HG02571 (cell line): ENCODE results near the gene SPATS2.
"Not testable (repeated sequence)": the region's sequence is repeated elsewhere in the genome, so short reads cannot be mapped to it uniquely, and the experiment has no call there.

Source experiments
- ATAC-seq: cut with Tn5 transposase; IDR thresholded peaks from one replicate; pipeline ENCODE4 v1.9.1; 2021; ENCODE audit warnings: mild to moderate bottlenecking, moderate library complexity; ENCODE audit not compliant: unreplicated experiment

Gene SPATS2

GRCh38 chr12:49349266-49349665 lies 18.0 kb upstream of the SPATS2 start:
- no peak for ATAC-seq

DNA sequence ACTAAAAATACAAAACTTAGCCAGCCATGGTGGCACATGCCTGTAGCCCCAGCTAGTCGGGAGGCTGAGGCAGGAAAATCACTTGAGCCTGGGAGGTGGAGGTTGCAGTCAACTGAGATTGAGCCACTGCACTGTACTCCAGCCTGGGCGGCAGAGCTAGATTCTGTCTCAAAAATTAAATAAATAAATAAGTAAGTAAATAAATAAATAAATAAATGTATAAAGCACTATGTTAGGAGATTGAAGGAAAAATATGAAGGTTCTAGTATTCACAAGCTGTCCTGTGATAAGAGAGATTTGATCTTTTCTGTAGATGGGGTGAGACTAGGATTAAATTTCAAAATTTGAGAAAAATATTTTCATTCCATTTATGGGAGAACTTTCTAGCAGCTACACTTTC lies 14.9 kb upstream of the SPATS2 start:
- no peak for ATAC-seq

- ATAC-seq = no peak
These were observed 11.3 kb upstream of the SPATS2 start for GRCh38 chr12:49355913-49356312.

DNA sequence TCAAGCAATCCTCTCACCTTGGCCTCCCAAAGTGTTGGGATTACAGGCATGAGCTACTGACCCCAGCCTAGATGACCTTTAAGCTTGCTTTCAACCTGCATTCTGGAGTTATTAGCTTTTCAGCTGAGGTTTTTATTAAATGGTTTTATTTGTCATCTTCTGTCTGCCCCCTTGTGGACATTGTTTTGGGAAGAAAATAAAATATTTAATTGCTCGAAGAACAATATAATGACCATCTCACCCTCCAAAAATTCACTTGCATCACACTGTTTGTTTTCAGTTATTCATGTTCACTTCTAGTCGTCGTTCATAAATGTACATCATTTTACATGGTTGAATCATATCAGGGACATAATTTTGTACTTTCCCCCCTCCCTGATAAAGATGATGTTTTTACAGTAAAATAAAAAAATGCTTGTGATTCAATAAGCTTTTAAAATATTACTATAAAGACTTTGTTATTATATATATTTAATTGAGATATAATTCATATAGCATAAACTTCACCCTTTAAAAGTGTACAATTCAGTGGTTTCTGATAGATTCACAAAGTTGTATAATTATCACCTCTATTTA lies 10.1 kb upstream of the SPATS2 start:
- ATAC-seq = no peak

DNA sequence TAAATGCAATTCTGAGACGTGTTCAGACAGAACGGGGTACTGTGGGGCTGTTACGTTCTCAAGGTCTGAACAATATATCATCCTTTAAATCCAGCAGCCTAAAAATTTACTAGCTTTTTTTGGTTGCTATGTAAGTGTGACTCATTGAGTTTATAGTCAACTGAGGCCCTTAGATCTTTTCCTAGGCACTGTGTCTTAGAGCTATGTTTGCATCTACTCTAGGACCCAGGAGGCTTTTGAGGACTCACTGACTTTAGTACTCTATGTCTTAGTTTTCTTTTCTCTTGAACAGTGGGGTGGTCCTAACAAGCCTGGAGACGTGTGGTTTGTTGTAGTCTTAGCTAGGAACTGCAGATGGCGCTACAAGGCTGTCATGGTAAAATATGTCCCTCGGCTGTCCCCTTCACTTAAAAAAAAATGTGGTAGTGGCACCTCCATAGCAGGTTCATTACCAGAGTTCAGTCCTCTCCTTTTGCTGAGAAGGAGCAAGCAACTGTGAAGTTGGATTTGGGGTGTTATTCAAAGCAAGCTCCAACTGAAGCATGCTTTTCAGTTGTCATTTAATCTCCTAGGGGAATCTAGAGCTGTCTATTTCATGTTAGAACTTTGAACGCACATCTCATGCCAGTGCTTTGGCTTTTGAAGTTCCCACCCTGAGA lies 8.7 kb upstream of the SPATS2 start:
- peak; percentile 50 for ATAC-seq

- no peak for ATAC-seq
These were observed 7.6 kb upstream of the SPATS2 start for GRCh38 chr12:49359671-49360070.

GRCh38 chr12:49362077-49362476 lies 5.2 kb upstream of the SPATS2 start:
- ATAC-seq = no peak

DNA sequence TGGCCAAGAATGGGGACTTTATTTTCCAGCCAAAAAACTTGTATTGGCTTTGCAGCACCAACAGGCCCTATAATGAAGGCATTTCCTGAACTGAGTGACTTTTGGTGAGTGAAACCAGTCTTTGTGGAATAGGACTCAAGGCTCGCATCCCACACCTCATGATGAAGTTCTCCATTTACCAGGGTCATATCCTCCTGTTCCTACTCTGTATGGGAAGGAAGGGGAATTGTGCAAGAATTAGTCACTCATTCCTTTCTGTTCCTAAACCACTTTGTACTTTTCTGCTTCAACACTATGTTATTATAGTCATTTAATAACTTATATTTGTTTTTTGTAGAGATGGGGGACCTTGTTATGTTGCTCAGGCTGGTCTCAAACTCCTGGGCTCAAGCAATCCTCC lies 2.3 kb upstream of the SPATS2 start:
- ATAC-seq = no peak

- ATAC-seq = no peak
These were observed 1.7 kb upstream of the SPATS2 start for GRCh38 chr12:49365542-49365941.

GRCh38 chr12:49366096-49366651 lies 1.1 kb upstream of the SPATS2 start:
- peak; percentile 11 for ATAC-seq

DNA sequence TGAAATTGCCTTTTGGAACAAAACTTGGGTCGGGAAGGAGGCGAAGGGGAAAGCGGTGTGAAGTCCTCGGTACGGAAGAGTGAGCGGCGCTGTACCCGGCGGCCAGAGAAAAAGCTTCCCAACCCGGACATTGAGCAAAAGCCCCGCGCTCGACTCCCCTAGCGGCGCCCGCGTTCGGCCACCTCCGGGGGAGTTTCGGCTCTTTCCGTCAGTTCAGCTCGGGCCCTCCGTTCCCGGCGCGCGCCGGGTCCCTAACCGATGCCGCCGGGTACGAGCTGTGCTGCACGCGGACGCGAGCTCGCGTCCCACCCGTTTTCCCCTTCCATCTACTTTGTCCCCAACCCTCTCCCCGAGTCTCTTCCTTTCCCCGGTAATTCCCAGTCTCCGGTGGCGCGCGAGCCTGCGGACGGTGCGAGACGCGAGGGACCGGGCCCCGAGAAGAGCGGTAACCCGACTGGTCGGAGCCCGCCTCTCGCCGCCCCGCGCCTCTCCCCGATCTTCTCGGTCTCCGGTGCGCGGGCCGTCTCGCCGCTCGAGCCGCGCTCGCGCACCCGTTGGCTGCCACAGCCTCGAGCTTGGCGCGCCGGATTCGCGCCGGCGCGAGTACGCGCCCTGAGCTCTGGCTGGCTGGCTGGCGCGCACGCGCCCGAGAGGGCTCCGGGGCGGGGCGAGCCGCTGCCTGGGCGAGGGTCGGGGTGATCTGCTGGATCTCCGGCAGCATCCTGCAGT lies 446 bp upstream of the SPATS2 start:
- peak; percentile 59 for ATAC-seq

DNA sequence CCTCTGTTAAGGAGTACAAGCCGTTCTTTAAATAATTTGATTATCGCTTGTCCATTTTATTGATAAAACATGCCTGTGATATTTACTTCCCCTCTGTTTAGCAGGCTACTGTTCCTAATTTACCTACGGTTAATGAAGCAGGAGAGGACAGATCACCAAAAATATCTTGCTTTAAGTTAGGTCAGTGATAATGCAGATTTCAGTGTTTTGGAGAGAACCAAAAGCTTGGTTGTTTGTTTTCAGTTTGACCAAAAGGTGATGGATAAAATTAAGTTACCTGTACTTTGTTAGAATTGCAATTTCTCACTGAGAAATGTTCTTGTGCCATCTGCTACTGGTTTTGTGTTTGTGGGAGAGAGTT lies 958 bp downstream of the SPATS2 start:
- ATAC-seq = no peak

- ATAC-seq = peak; percentile 48
These were observed 2.3 kb downstream of the SPATS2 start for GRCh38 chr12:49369411-49370145.

GRCh38 chr12:49370539-49370938 lies 3.3 kb downstream of the SPATS2 start:
- no peak for ATAC-seq

DNA sequence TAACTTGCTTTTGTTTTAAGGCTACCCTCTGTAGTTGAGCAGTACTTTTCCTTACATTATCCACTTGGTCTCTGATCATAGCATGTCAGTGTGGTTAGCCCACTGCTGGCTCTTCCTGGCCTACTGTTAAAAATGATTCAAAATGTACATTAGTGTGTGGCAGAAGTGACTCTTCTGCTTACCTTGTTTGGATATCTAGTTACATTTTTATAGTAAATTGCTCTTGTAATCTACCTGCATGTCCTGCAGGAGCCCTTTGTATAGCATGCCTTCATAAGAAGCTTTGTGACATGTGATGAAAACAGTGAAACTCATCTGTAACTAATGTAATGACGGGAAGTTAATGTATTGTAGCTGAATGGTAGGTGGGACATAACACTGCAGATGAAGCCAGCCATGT lies 8.1 kb downstream of the SPATS2 start:
- no peak for ATAC-seq

GRCh38 chr12:49377386-49377785 lies 10.1 kb downstream of the SPATS2 start:
- ATAC-seq = no peak

DNA sequence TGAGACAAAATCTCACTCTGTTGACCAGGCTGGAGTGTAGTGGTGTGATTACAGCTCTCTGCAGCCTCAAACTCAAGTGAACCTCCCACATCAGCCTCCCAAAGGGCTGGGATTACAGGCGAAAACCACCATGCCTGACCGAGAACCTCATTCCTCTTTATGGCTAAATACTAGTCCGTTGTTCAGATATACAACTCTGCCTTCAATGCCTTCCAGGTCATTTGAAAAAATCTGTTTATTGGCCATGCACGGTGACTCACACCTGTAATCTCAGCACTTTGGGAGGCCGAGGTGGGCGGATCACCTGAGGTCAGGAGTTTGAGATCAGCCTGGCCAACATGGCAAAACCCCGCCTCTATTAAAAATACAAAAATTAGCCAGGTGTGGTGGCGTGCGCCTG lies 12.9 kb downstream of the SPATS2 start:
- not testable (repeated sequence) for ATAC-seq

- no peak for ATAC-seq
These were observed 21.6 kb downstream of the SPATS2 start for GRCh38 chr12:49388682-49389386.

DNA sequence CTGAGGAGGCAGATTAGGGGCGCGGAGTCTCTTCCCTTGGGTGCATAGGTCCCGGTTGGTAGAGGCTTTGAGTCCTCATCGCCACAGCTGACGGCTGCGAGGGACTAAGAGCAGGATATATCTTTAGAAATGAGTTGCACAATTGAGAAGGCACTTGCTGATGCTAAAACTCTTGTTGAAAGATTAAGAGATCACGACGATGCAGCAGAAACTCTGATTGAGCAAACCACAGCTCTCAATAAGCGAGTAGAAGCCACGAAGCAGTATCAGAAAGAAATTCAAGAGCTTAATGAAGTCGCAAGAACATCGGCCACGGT lies 22.1 kb downstream of the SPATS2 start:
- no peak for ATAC-seq

GRCh38 chr12:49397000-49397399 lies 29.7 kb downstream of the SPATS2 start:
- no peak for ATAC-seq

GRCh38 chr12:49400304-49400703 lies 33.0 kb downstream of the SPATS2 start:
- no peak for ATAC-seq
